ENCODE results near the gene IYD.

DNA sequence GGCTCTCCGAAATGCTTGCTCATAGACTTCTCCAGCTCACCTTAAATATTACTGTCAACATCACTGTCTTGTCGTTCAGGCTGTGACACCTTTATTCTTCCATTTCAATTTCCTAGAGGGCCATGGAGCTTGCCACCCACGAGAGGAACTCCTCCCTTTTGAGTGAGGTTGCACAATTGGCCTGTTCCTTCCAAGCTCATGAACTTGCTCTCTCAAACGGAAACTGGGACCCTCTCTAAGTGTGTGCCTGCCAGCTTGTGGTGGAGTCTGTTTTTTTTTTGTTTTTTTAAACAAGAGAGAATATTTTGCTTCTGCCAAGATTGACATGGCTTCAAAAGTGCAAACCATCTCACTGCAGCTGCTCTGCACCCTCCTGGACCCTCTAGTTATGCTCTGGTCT, 19.3 kb upstream of the IYD start:
- TF ChIP-seq, protein P1, sequence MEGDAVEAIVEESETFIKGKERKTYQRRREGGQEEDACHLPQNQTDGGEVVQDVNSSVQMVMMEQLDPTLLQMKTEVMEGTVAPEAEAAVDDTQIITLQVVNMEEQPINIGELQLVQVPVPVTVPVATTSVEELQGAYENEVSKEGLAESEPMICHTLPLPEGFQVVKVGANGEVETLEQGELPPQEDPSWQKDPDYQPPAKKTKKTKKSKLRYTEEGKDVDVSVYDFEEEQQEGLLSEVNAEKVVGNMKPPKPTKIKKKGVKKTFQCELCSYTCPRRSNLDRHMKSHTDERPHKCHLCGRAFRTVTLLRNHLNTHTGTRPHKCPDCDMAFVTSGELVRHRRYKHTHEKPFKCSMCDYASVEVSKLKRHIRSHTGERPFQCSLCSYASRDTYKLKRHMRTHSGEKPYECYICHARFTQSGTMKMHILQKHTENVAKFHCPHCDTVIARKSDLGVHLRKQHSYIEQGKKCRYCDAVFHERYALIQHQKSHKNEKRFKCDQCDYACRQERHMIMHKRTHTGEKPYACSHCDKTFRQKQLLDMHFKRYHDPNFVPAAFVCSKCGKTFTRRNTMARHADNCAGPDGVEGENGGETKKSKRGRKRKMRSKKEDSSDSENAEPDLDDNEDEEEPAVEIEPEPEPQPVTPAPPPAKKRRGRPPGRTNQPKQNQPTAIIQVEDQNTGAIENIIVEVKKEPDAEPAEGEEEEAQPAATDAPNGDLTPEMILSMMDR (IDR thresholded peaks at IDR 0.05; ENCODE audit: low read depth, low read length), result no peak
- no peak for TF ChIP-seq EZH2phosphoT487 (IDR thresholded peaks at IDR 0.05; ENCODE audit: low read depth)

Data from OCI-LY3 (cell line).